ENCODE data around the gene NOVA2.
A peak's percentile ranks its signal among the peaks of the same experiment; 100 is the strongest.

Gene NOVA2

GRCh38 chr19:45889210-45889885 lies 84.3 kb downstream of the NOVA2 start:
- DNase-seq: no peak

DNA sequence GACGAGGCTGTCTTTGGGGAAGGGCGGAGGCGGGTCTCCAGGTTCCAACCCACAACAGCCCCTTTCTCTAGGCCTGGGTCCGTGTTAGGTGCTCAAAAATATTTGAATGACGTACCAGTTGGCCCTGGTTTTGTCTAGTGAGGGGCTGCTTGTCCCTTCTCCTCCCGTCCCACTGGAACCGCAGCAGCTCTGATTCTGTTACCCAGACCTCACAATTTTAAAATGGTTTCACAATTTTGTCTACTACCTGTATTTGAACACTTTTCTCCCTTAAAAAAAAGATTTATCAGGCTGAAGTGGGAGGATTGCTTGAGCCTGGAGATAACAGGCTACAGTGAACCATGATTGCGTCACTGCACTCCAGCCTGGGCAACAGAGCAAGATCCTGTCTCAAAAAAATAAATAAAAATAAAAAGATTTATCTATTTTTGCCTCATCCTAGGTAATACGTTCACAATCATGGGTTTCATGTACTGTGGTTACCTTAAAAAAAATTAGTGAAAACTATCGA lies 86.4 kb downstream of the NOVA2 start:
- DNase-seq: no peak

DNA sequence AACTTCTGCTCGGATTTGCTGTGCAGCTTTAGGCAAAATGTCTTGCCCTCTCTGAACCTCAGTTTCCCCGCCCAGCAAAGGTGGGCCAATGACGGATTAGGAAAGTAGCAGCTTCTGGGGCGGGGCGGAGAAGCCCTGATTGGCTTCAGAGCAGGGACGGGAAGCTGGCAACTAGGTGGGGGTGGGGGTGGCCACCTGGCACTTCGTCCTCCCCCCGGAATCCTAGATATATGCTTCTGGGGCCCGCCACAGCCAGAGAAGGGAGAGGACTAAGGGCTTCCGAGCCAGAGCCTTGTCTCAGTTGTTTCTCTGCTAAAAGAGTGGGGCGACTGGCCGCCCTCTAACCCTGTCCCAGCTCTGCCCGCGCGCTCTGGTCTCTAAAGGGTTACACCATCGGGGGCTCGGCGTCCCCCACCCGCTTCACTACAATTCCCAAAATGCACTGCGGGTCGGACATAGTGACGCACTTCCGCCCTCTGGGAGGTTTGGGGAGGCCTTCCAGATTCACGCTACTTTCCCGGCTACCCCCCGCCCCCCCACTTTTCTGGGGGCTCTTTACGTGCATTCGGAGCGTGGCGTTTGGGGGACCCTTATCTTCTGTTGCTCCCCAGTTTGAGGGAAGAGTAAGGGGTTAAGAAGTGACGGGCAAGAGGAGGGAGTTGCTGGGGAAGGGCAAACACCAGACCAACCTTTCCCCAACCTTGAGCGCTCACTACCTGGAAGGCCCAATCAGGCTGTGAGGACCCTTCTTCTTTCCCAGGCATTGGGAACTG lies 87.1 kb downstream of the NOVA2 start:
- DNase-seq: peak; percentile 87

- DNase-seq: peak; percentile 86
These were observed 87.9 kb downstream of the NOVA2 start, which contains the start of gene IRF2BP1 for GRCh38 chr19:45885556-45886426. Gene IRF2BP1, minus strand, starts transcription at chr19:45886141. Its CDS starts 367 bp downstream, at chr19:45885774.

DNA sequence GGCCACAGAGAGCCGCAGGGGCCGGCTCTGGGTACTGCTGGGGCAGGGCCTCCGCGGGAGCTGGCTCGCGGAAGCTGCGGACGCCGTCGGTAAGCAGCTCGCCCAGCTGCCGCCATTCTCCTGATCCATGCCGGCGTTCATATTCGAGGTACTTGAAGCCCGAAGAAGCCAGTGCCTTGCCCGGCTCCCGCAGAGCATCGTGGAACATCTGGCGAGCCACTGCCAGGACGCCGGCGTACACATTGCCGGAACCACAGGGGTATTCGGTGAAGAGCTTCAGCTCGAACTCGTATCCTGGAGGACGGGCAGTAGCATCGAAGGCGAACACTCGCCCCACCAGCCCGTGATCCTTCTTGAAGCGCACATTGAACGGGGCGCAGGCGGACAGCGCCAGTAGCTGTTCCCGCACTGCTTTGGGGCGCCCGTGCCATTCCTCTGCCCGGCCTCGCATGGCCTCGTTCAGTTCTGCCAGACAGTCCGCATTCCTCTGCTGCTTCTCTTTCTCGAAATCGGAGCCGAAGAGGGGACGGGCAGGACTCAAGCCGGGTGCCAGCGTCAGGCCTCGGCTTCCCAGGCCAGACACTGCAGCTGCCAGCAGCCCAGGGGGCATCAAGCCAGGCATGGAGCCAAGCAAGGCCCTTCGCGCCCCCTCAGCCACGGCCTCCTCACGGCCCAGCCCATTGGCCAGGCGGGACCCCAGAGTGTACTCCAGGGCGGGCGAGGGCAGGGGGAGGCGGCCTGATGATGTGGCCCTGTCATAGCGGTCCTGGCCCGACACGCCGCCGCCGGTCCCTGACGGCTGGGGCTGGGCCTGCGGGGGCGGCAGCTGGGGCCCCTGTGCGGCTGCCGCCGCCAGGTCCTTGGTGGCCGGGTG lies 88.7 kb downstream of the NOVA2 start:
- DNase-seq: no peak

GRCh38 chr19:45883881-45884681 lies 89.6 kb downstream of the NOVA2 start:
- DNase-seq: no peak

Measured in NCI-H345 (cell line).